Astrocyte (in vitro differentiated cells and primary cell): ENCODE measurements around the gene ZSCAN1.

ENCODE experiments used
- CTCF ChIP-seq: IDR thresholded peaks from 2 replicates; pipeline ENCODE4 v1.5.1; 2011; ENCODE audit warnings: low read depth, mild to moderate bottlenecking, inconsistent platforms, low read length, moderate library complexity; ENCODE audit not compliant: insufficient read depth
- EZH2 ChIP-seq: IDR thresholded peaks from 2 replicates; pipeline ENCODE4 v1.6.1; 2012; ENCODE audit warnings: mild to moderate bottlenecking, low read length, inconsistent platforms; ENCODE audit not compliant: insufficient read depth

GRCh38 chr19:58044886-58045285, 11.1 kb downstream of the ZSCAN1 start:
- TF ChIP-seq CTCF (no peak), EZH2 (no peak)
